Activated naive CD4-positive, alpha-beta T cell treated with anti-CD3 and anti-CD28 coated beads, Interleukin-2, amount 50 U/mL, for 24 hours (primary cell): ENCODE measurements around the gene NXPH3.
"Not testable (repeated sequence)": the region's sequence is repeated elsewhere in the genome, so short reads cannot be mapped to it uniquely, and the experiment has no call there.

ENCODE experiments used
- H3K27ac Mint-ChIP-seq: one replicate; pipeline ENCODE4 v1.8.0; 2021; ENCODE audit warnings: mild to moderate bottlenecking, mixed read lengths
- H3K27me3 Mint-ChIP-seq: one replicate; pipeline ENCODE4 v1.8.0; 2021; ENCODE audit warnings: mixed read lengths
- H3K36me3 Mint-ChIP-seq: one replicate; pipeline ENCODE4 v1.8.0; 2021; ENCODE audit warnings: mixed read lengths
- H3K4me1 Mint-ChIP-seq: one replicate; pipeline ENCODE4 v1.8.0; 2021; ENCODE audit warnings: mixed read lengths
- H3K4me3 Mint-ChIP-seq: one replicate; pipeline ENCODE4 v1.8.0; 2021; ENCODE audit warnings: mild to moderate bottlenecking, mixed read lengths
- H3K9me3 Mint-ChIP-seq: one replicate; pipeline ENCODE4 v1.8.0; 2021; ENCODE audit warnings: mixed read lengths

Gene NXPH3

GRCh38 chr17:49575679-49576087 is at the start of gene NXPH3:
Gene NXPH3, plus strand, starts transcription at chr17:49575871. Its CDS starts 349 bp downstream, at chr17:49576220.
- H3K4me1 Mint-ChIP-seq = peaks cover 3% of the 10 kb centered on the region
- H3K36me3 Mint-ChIP-seq = no peaks in the 10 kb centered on the region
- H3K4me3 Mint-ChIP-seq = peak within 1 kb of the TSS; percentile 70
- H3K27ac Mint-ChIP-seq = no peak within 1 kb of the TSS
- peaks cover 23% of the 10 kb centered on the region for H3K27me3 Mint-ChIP-seq
- H3K9me3 Mint-ChIP-seq = no peaks in the 10 kb centered on the region

DNA sequence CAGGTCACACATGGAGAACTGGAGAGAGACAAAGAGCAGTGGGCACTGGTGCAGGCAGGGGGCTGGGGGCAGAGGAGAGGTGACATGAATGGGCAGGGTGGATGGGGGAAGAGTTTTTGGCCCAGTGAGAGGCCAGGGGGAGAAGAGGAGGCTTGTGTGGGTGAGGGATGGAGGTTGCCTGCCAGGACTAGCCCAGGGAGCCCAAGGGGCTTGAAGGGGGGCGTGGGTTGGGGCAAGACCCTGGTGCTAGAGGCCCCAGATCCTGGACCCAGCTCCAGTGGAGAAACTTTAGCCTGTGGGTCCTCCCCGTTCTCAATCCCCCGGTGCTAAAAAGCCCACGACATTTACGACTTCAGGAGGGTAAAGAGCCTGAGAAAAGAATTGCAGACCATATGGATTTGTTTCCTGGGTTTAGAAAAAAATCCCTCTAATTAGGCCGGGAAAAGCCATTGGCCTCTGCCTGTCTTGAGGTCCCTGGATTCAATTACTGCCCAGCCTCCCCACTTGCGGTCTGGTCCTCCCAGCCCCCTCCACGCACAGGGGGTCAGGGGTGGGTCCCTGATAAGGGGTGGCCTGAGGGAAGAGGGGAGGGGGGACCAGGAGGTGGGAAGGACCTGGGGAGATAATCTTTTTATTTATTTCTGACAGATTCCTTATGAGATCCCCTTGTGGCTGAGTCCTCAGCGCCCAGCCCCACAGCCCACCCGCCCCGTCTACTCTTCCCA is 47.6 kb upstream of the NXPH3 start:
- H3K4me3 Mint-ChIP-seq = no peak overlapping the region
- H3K36me3 Mint-ChIP-seq = no peaks in the 10 kb centered on the region
- no peak overlapping the region for H3K27ac Mint-ChIP-seq
- H3K9me3 Mint-ChIP-seq = no peaks in the 10 kb centered on the region
- peaks cover 3% of the 10 kb centered on the region for H3K27me3 Mint-ChIP-seq
- H3K4me1 Mint-ChIP-seq = peaks cover 5% of the 10 kb centered on the region

GRCh38 chr17:49528966-49529365 is 46.7 kb upstream of the NXPH3 start:
- Mint-ChIP-seq H3K27ac (no peak overlapping the region), H3K27me3 (peaks cover 7% of the 10 kb centered on the region), H3K4me3 (no peak overlapping the region), H3K9me3 (no peaks in the 10 kb centered on the region), H3K36me3 (no peaks in the 10 kb centered on the region), H3K4me1 (no peaks in the 10 kb centered on the region)

DNA sequence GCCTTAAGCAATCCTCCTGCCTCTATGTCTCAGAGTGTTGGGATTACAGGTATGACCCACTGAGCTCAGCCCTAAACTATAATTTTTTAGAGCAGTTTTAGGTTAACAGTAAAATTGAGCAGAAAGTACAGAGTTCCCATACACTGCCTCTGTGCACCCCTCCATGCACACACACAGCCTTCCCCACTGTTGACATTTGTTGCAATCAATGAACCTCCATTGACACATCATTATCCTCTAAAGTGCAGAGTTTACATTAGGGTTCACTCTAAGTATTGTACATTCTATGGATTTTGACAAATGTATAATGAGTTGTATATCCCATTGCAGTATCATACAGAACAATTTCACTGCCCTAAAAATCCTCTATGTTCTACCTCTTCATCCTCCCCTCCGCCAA is 45.6 kb upstream of the NXPH3 start:
- Mint-ChIP-seq H3K27ac (no peak overlapping the region), H3K27me3 (peaks cover 9% of the 10 kb centered on the region), H3K4me3 (no peak overlapping the region), H3K4me1 (no peaks in the 10 kb centered on the region), H3K9me3 (no peaks in the 10 kb centered on the region), H3K36me3 (no peaks in the 10 kb centered on the region)

DNA sequence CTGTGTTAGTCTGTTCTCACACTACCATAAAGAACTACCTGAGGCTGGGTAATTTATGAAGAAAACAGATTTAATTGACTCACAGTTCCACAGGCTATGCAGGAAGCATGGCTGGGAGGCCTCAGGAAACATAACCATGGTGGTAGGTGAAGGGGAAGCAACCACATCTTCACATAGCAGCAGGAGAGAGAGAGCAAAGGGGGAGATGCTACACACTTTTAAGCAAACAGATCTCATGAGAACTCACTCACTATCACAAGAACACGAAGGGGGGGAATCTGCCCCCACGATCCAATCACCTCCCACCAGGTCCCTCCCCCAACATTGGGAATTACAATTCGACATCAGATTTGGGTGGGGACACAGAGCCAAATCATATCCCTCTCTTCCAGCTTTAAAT is 31.8 kb upstream of the NXPH3 start:
- Mint-ChIP-seq H3K4me1 (no peaks in the 10 kb centered on the region), H3K4me3 (no peak overlapping the region), H3K9me3 (peaks cover 7% of the 10 kb centered on the region), H3K36me3 (no peaks in the 10 kb centered on the region), H3K27me3 (peaks cover 2% of the 10 kb centered on the region), H3K27ac (peak overlapping the region; percentile 57)

GRCh38 chr17:49545007-49545660 is 30.5 kb upstream of the NXPH3 start:
- H3K4me1 Mint-ChIP-seq = no peaks in the 10 kb centered on the region
- no peaks in the 10 kb centered on the region for H3K36me3 Mint-ChIP-seq
- no peak overlapping the region for H3K27ac Mint-ChIP-seq
- H3K4me3 Mint-ChIP-seq = no peak overlapping the region
- peaks cover 2% of the 10 kb centered on the region for H3K27me3 Mint-ChIP-seq
- peaks cover 7% of the 10 kb centered on the region for H3K9me3 Mint-ChIP-seq

DNA sequence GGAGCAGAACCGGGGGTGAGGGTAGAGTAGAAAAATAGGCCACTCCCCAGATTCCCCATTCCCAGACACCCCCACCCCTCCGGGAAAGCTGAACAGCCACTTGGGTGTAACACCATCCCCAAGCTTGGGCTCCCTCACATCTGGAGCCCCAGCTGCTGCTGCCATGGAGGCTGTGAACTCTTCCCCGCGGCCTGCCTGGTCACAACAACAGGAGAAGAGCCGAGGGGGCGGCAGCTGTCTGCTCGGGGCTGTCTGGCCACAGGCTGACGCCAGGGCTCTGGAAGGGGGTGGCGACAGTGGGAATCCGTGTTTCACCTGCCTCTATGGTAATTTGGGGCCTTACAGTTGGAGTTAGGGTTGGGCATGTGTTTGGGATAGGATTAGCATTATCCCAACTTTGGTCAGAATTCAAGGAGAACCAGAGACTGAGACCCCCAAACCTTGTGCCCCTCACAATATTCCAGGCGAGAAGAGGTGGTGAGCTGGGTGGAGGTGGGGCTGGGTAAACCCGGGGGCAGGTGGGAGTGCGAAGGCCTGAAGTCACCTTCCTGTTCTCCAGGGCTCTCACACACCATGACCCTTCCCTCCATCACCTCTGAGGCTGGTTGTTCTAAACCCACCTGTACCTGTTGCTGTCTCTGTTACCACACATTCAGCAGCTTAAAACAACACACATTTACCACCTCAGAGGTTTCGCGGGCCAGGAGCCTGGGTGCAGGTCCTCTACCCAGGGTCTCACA is 29.7 kb upstream of the NXPH3 start:
- Mint-ChIP-seq H3K27me3 (peaks cover 2% of the 10 kb centered on the region), H3K27ac (no peak overlapping the region), H3K9me3 (peaks cover 5% of the 10 kb centered on the region), H3K4me1 (no peaks in the 10 kb centered on the region), H3K36me3 (no peaks in the 10 kb centered on the region), H3K4me3 (no peak overlapping the region)

DNA sequence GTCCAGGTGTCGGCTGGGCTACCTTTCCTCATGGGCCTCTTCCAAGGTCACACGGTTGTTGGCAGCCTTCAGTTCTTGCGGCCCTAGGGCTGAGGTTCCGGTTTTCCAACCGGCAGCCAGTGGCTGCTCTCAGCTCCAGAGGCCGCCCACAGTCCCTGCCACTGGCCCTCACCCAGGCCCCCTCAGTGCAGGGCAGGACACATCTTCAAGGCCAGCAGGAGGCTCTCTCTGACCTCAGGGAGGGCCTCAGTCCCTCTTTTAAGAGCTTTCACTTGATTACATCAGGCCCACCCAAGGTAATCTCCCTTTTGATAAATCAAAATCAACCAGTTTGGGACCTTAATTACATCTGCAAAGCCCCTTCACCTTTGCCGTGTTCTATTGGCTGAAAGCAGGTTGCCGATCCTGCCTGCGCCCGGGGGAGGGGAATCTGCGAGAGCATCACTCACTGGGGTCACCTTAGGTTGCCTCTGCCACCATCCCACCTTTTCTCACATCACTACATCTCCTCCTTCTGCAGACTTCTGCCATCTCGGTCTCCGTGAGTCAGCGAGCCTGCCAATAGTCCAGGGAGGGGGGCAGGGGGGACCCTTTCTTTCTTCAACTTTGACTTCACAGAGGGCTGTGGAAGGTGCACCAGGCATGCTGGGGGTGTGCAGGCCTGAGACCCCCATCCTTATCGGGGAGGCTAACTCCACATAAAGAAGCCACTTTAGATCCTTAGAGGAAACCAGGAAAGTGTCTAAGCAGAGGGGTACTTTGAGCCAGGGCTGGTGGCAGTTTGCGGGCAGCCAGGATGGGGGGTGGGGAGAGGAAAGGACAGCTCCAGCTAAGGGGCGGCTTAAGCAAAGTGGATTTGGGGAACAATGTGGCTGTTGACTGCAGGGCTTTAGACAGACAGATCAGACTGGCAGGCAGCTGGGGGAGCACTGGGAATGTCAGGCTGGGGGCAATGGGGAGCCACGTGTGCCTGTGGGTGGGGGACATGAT is 28.8 kb upstream of the NXPH3 start:
- Mint-ChIP-seq H3K27me3 (peaks cover 2% of the 10 kb centered on the region), H3K36me3 (no peaks in the 10 kb centered on the region), H3K4me3 (no peak overlapping the region), H3K27ac (no peak overlapping the region), H3K4me1 (no peaks in the 10 kb centered on the region), H3K9me3 (no peaks in the 10 kb centered on the region)

DNA sequence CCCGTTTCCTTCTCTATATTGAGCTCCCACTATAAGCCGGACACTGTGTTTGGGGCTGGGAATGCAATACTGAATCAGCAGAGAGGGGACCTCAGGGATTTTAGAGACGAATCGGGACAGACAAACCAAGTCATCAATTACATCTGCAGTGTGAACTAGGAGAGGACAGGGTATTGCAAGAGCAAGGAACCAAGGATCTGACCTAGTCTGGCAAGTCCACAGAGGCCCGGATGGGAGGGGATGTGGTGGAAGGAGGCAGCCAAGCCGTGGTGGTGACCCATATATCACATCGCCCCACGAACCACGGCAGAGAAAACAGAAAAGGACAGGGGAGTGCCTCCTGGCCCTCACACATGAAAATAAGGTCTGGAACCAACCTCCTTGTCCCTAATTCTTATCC is 28.1 kb upstream of the NXPH3 start:
- Mint-ChIP-seq H3K4me3 (no peak overlapping the region), H3K27me3 (peaks cover 2% of the 10 kb centered on the region), H3K27ac (no peak overlapping the region), H3K9me3 (no peaks in the 10 kb centered on the region), H3K36me3 (no peaks in the 10 kb centered on the region), H3K4me1 (no peaks in the 10 kb centered on the region)

DNA sequence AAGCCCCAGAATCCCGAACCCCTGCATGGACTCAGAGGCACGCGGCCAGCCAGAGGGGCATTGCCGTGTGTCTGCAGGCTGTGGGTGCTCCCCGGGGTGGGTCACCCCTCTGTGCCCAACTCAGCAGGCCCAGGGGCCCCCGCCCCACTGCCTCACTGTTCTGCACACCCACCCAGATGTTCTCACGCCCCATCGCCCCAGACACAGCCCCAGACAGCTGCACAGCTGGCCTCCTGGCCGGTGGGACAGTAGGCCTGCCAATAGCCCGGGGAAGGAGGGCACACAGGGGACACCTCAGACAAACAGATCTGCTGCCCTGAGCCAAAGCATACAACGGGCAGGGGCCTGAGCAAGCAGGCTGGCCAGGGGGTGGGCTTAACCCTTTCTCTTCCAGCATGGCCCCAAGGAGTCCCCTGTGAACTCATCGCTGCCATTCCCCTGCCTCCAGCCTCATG is 27.6 kb upstream of the NXPH3 start:
- H3K27me3 Mint-ChIP-seq = peaks cover 2% of the 10 kb centered on the region
- H3K4me1 Mint-ChIP-seq = no peaks in the 10 kb centered on the region
- no peaks in the 10 kb centered on the region for H3K36me3 Mint-ChIP-seq
- no peak overlapping the region for H3K27ac Mint-ChIP-seq
- H3K9me3 Mint-ChIP-seq = no peaks in the 10 kb centered on the region
- H3K4me3 Mint-ChIP-seq = no peak overlapping the region

DNA sequence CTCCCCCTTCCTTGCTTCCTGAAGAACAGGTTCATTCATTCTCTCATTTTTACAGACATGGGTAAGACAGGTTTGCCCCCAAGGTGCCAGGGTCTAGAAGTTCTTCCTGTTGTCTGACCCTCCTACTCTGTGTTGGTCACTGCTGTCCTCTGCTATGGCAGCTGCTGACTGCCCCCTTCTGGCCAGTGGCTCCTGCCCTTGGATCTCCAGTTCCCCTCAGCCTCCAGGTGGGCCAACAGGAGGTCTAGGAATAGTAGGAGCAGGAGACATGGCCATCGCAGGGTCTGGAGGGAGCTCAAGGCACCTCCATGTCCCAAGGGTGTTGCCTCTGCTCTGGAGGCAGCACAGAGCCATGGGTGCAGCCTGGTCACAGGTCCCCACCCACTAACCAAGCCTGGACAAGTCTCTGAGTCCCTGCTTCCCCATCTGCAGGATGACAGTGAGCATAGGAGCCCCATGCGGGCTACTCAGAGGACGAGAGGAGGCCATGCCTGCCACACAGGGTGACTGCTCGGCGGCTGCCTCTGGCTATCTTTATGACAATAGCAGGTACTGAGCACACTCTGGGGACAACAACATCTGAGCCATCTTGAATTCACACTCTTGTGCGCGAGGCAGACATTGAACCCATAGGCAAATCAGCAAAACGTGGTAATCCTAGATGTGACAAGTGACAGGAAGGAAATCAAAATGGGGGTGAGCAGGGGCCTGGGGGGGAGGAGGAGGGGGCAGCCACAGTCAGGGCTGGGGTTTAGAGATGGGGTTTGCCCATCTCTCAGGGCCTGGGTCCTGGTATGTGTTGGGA is 27.0 kb upstream of the NXPH3 start:
- no peak overlapping the region for H3K27ac Mint-ChIP-seq
- no peaks in the 10 kb centered on the region for H3K9me3 Mint-ChIP-seq
- peaks cover 2% of the 10 kb centered on the region for H3K27me3 Mint-ChIP-seq
- H3K4me3 Mint-ChIP-seq = no peak overlapping the region
- H3K4me1 Mint-ChIP-seq = no peaks in the 10 kb centered on the region
- no peaks in the 10 kb centered on the region for H3K36me3 Mint-ChIP-seq

GRCh38 chr17:49549311-49549605 is 26.4 kb upstream of the NXPH3 start:
- Mint-ChIP-seq H3K4me1 (no peaks in the 10 kb centered on the region), H3K36me3 (no peaks in the 10 kb centered on the region), H3K27ac (no peak overlapping the region), H3K27me3 (peaks cover 2% of the 10 kb centered on the region), H3K4me3 (no peak overlapping the region), H3K9me3 (no peaks in the 10 kb centered on the region)

GRCh38 chr17:49549691-49550678 is 25.7 kb upstream of the NXPH3 start:
- H3K9me3 Mint-ChIP-seq = no peaks in the 10 kb centered on the region
- H3K4me1 Mint-ChIP-seq = no peaks in the 10 kb centered on the region
- H3K27ac Mint-ChIP-seq = no peak overlapping the region
- H3K4me3 Mint-ChIP-seq = no peak overlapping the region
- peaks cover 2% of the 10 kb centered on the region for H3K27me3 Mint-ChIP-seq
- no peaks in the 10 kb centered on the region for H3K36me3 Mint-ChIP-seq

- H3K36me3 Mint-ChIP-seq, H3K9me3 Mint-ChIP-seq, H3K27ac Mint-ChIP-seq, H3K27me3 Mint-ChIP-seq, H3K4me1 Mint-ChIP-seq, H3K4me3 Mint-ChIP-seq: not testable (repeated sequence)
Measured at GRCh38 chr17:49550764-49551163, 24.9 kb upstream of the NXPH3 start.
